GM18526 (cell line): ENCODE data around the gene DUSP18.

Experiments used
- POLR2A ChIP-seq: IDR thresholded peaks from 3 replicates; pipeline ENCODE4 v1.6.1; 2011; ENCODE audit not compliant: insufficient read length; ENCODE audit errors: extremely low read depth

DUSP18 gene

DNA sequence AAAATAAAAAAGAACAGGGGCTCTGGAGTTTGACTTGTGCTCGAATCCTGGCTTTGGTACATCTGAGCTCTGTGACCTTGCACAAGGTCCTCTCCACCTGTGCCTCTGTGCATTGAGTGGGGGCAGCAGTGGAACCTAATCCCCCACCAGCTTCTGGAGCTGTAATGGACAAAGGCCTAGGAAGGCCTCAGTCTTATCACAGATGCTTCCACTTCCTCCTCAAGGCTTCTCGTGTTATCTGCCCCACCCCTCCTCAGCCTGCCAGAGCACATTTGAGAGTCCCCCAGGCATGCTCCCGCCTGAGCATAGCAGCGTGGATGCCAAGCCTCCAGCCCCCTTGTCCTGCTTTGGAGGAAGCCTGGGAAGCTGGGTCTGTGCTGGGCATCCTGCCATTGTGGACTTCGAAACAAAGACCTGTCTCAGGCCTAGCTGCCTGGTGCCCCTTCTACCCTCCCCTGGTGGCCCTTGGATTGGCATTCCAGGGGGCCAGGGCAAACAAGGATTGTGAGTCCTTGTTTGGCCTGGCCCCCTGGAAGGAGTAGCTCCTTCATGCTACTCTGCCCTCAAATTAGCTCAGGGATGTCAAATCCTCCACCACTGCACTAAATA, 17.1 kb downstream of the DUSP18 start:
- TF ChIP-seq POLR2A = no peak

- no peak for TF ChIP-seq POLR2A
These were observed 18.2 kb downstream of the DUSP18 start for GRCh38 chr22:30649430-30650007.

- no peak for TF ChIP-seq POLR2A
These were observed 18.9 kb downstream of the DUSP18 start for GRCh38 chr22:30648825-30649224.

DNA sequence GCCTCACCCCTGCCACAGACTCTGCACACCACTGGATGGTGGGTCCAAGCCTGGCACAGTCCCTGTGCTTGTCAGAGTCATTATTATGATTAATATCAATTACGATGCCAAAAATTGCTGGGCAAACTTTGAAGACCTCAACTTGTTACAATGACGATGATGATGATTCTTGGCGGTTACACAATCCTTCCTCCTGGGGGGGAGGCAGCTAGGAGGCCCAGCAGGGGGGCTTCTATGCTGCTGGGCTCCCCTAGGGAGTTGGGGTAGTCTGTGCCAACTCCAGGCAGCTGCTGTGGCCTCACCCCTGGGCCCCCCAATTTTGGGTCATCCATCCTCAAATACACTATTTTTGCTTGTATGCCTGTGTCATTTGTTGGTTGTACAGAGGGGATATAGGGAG, 20.1 kb downstream of the DUSP18 start:
- no peak for TF ChIP-seq POLR2A

DNA sequence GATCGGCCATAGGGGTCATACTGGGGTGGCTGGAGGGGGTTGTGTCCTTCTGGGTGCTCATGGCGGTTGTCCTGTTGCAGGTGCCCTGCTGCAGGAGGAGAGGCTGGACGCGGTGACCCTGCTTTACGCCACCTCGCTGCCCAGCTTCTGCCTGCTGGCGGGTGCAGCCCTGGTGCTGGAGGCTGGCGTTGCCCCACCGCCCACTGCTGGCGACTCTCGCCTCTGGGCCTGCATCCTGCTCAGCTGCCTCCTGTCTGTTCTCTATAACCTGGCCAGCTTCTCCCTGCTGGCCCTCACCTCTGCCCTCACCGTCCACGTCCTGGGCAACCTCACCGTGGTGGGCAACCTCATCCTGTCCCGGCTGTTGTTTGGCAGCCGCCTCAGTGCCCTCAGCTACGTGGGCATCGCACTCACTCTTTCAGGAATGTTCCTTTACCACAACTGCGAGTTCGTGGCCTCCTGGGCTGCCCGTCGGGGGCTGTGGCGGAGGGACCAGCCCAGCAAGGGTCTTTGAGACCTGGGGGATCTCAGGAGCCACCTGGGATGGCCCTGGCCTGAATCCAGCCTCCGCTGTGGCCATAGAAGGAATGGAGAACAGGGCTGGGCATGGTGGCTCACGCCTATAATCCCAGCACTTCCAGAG, 21.0 kb downstream of the DUSP18 start:
- no peak for TF ChIP-seq POLR2A

GRCh38 chr22:30643055-30643875, 24.4 kb downstream of the DUSP18 start:
- TF ChIP-seq POLR2A = no peak

GRCh38 chr22:30640839-30641430, 26.7 kb downstream of the DUSP18 start:
- no peak for TF ChIP-seq POLR2A

GRCh38 chr22:30640361-30640760, 27.3 kb downstream of the DUSP18 start:
- no peak for TF ChIP-seq POLR2A

DNA sequence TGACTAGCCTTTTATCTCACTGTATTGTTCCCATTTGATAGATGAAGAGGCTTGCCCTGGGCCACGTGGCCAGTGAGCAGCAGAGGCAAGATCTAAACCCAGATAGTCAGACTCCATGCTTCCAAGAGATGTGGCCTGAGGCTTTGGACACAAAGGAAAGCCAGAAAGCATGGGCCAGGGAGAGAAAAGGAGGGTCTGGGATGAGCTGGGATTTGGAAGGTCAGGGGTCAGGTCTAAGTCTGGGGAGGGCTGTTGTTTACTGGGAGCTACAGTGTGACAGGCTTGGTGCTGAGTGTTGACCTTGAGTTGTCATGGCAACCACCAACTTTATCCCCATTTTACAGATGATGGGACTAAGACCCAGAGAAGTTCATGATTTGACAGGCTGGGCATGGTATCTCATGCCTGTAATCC, 30.0 kb downstream of the DUSP18 start:
- no peak for TF ChIP-seq POLR2A

- no peak for TF ChIP-seq POLR2A
These were observed 31.2 kb downstream of the DUSP18 start for GRCh38 chr22:30636226-30637077.

- peak; percentile 51 for TF ChIP-seq POLR2A
These were observed 32.1 kb downstream of the DUSP18 start, which contains the start of gene SLC35E4 for GRCh38 chr22:30635273-30636225. Gene SLC35E4 (plus strand): TSS chr22:30635781. CDS start chr22:30636451, 670 bp downstream.

- no peak for TF ChIP-seq POLR2A
These were observed 33.0 kb downstream of the DUSP18 start for GRCh38 chr22:30634471-30635233.

GRCh38 chr22:30628491-30628890, 39.2 kb downstream of the DUSP18 start:
- no peak for TF ChIP-seq POLR2A
